ENCODE measurements around the gene SLC25A30.

DNA sequence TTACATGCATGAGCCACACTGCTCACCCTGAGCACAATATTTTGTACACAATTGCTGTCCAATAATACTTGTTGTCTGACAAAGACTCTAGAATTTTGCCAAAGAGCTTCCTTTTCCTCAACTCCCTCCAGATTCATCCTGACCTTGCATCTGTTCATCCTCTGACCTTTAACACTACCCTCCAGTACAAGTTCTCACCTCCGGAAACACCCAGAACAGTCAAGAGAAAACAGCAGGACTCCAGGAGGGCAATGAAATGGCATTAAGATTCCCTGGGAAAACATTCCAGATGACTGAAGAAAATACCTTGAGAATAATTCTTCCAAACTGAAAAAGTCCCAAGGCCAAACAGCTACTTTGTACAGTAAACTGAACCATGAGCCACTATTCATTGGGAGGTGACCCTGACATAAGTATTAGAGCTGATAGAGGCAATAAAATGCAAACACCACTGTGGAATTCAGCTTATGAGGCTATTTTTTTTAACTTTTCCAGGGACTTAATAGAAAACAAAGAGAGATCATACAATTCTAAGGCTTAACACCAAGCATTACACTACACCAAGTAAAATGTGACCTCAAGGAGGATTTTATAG lies 30.9 kb upstream of the SLC25A30 start:
- TF ChIP-seq, protein P1, sequence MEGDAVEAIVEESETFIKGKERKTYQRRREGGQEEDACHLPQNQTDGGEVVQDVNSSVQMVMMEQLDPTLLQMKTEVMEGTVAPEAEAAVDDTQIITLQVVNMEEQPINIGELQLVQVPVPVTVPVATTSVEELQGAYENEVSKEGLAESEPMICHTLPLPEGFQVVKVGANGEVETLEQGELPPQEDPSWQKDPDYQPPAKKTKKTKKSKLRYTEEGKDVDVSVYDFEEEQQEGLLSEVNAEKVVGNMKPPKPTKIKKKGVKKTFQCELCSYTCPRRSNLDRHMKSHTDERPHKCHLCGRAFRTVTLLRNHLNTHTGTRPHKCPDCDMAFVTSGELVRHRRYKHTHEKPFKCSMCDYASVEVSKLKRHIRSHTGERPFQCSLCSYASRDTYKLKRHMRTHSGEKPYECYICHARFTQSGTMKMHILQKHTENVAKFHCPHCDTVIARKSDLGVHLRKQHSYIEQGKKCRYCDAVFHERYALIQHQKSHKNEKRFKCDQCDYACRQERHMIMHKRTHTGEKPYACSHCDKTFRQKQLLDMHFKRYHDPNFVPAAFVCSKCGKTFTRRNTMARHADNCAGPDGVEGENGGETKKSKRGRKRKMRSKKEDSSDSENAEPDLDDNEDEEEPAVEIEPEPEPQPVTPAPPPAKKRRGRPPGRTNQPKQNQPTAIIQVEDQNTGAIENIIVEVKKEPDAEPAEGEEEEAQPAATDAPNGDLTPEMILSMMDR (IDR thresholded peaks at IDR 0.05) = no peak
- no peak for TF ChIP-seq POLR2A (IDR thresholded peaks at IDR 0.05)
